GM12878 (cell line): ENCODE data around the gene LITAF. TPM values are rescaled to one million over a fixed set of nuclear protein-coding genes. Genes with fewer than 3 reads are reported as not detected.

Experiments
- ATAC-seq: fragments of 200-7000 bp; cut with Tn5 transposase; 3 replicates; pipeline ENCODE4 v1.9.1; 2020; ENCODE audit warnings: mild to moderate bottlenecking, moderate library complexity
- BruUV-seq: library from RNA; stranded (reverse); fragments of 400-500 nt; replicated peaks from 2 replicates; lab custom pipeline; 2021; lab: Mats Ljungman, UMichigan
- CTCF ChIA-PET: fragments of 300-600 bp; sonication (Branson Sonifier 250); formaldehyde crosslinking; extraction: SDS; loops from one replicate; lab custom pipeline; 2021; ENCODE audit warnings: inconsistent platforms; lab: Yijun Ruan, JAX
- POLR2A ChIA-PET: fragments of 350-600 bp; formaldehyde crosslinking; extraction: SDS; loops from one replicate; lab custom pipeline; 2021; ENCODE audit warnings: inconsistent platforms; lab: Charles Lee
- RAD21 ChIA-PET: fragments of 300-600 bp; sonication (Branson Sonifier 250); formaldehyde crosslinking; loops from one replicate; lab custom pipeline; 2023; ENCODE audit warnings: antibody characterized with exemption; ENCODE audit not compliant: unreplicated experiment; lab: Charles Lee
- SMC1A ChIA-PET: fragments of 300-600 bp; sonication (Branson Sonifier 250); formaldehyde crosslinking; loops from one replicate; lab custom pipeline; 2023; ENCODE audit not compliant: unreplicated experiment, uncharacterized antibody; lab: Charles Lee
- DNase-seq: peaks from one replicate; pipeline ENCODE4 v3.0.0-alpha.2; 2011; ENCODE audit warnings: low read depth, low spot score
- FAIRE-seq: peaks from 3 replicates; lab custom pipeline; 2011; peaks lifted over from hg19 to GRCh38; lab: Jason Lieb, UNC
- H2AFZ ChIP-seq: 2 replicates; pipeline ENCODE4 v1.6.0; 2011; ENCODE audit warnings: low read depth, low read length, control low read depth; ENCODE audit not compliant: control insufficient read depth
- H3K27ac ChIP-seq: 2 replicates; pipeline ENCODE4 v1.5.1; 2011; ENCODE audit warnings: control low read depth; ENCODE audit not compliant: control insufficient read depth, insufficient read depth
- H3K27me3 ChIP-seq, 2 experiments: replicated peaks in 1 of 2; 2 replicates each; pipeline versions ENCODE4 v1.6.0 to v1.6.1; 2011; ENCODE audit warnings: low read length in 1 of 2; ENCODE audit not compliant: control insufficient read depth in 2 of 2, insufficient read depth in 2 of 2
- H3K36me3 ChIP-seq, 2 experiments: 2 replicates each; pipeline ENCODE4 v1.5.1; 2011; ENCODE audit warnings: low read length in 1 of 2; ENCODE audit not compliant: control insufficient read depth in 2 of 2, insufficient read depth in 2 of 2
- H3K4me1 ChIP-seq: 2 replicates; pipeline ENCODE4 v1.6.1; 2011; ENCODE audit warnings: mild to moderate bottlenecking, low read length, moderate library complexity, mixed read lengths; ENCODE audit not compliant: control insufficient read depth, insufficient read depth
- H3K4me2 ChIP-seq: 2 replicates; pipeline ENCODE4 v1.6.0; 2011; ENCODE audit warnings: control low read depth; ENCODE audit not compliant: control insufficient read depth, insufficient read depth
- H3K4me3 ChIP-seq: fragments of 200-600 bp; sonication (generic); 2 replicates; pipeline ENCODE4 v1.5.1; 2016
- H3K79me2 ChIP-seq: 2 replicates; pipeline ENCODE4 v1.6.0; 2011; ENCODE audit warnings: low read length; ENCODE audit not compliant: control insufficient read depth, insufficient read depth
- H3K9ac ChIP-seq: 2 replicates; pipeline ENCODE4 v1.8.0; 2011; ENCODE audit warnings: low read length, control low read depth, mixed read lengths; ENCODE audit not compliant: control insufficient read depth, insufficient read depth
- H3K9me3 ChIP-seq: replicated peaks from 3 replicates; pipeline ENCODE4 v1.5.1; 2011; ENCODE audit warnings: mild to moderate bottlenecking, low read length; ENCODE audit not compliant: control insufficient read depth, insufficient read depth
- H4K20me1 ChIP-seq: 2 replicates; pipeline ENCODE4 v1.6.0; 2011; ENCODE audit not compliant: control insufficient read depth, insufficient read depth
- BCLAF1 ChIP-seq: fragments of 450-650 bp; IDR thresholded peaks from 2 replicates; pipeline ENCODE4 v1.6.1; 2017; ENCODE audit warnings: antibody characterized with exemption, mild to moderate bottlenecking, moderate library complexity
- CHD4 ChIP-seq: fragments of 200-600 bp; sonication (generic); IDR thresholded peaks from 2 replicates; pipeline ENCODE4 v1.6.1; 2016; ENCODE audit warnings: mild to moderate bottlenecking
- EGR1 ChIP-seq, 2 experiments: IDR thresholded peaks; 1 replicate in 1 of 2; 2 replicates in 1 of 2; pipeline ENCODE4 v1.6.1; 2011 to 2012; ENCODE audit warnings: low read depth in 2 of 2, low read length in 2 of 2, borderline replicate concordance in 1 of 2, mild to moderate bottlenecking in 1 of 2, moderate library complexity in 1 of 2
- HDAC2 ChIP-seq: fragments of 200-600 bp; sonication (generic); IDR thresholded peaks from 2 replicates; pipeline ENCODE4 v1.6.1; 2017
- KLF5 ChIP-seq: fragments of 450-650 bp; IDR thresholded peaks from 2 replicates; pipeline ENCODE4 v1.6.1; 2014; ENCODE audit warnings: mild to moderate bottlenecking; ENCODE audit not compliant: partially characterized antibody
- LARP7 ChIP-seq: fragments of 450-650 bp; IDR thresholded peaks from 2 replicates; pipeline ENCODE4 v1.6.1; 2017; ENCODE audit warnings: mild to moderate bottlenecking
- MYC ChIP-seq: IDR thresholded peaks from 2 replicates; pipeline ENCODE4 v1.6.1; 2011; ENCODE audit warnings: mild to moderate bottlenecking, low read length, moderate library complexity, inconsistent platforms; ENCODE audit not compliant: insufficient read depth, insufficient replicate concordance, insufficient read length, severe bottlenecking
- RB1 ChIP-seq: fragments of 450-650 bp; formaldehyde crosslinking; IDR thresholded peaks from 2 replicates; pipeline ENCODE4 v1.6.1; 2017; ENCODE audit warnings: mild to moderate bottlenecking, borderline replicate concordance
- SMAD1 ChIP-seq: fragments of 450-650 bp; IDR thresholded peaks from 2 replicates; pipeline ENCODE4 v1.6.1; 2018; ENCODE audit warnings: mild to moderate bottlenecking, low read depth; ENCODE audit not compliant: partially characterized antibody
- ZNF217 ChIP-seq: fragments of 450-650 bp; IDR thresholded peaks from 2 replicates; pipeline ENCODE4 v1.6.1; 2017; ENCODE audit warnings: antibody characterized with exemption, mild to moderate bottlenecking
- ZNF687 ChIP-seq: fragments of 450-650 bp; IDR thresholded peaks from 2 replicates; pipeline ENCODE4 v1.6.1; 2017; ENCODE audit warnings: mild to moderate bottlenecking, moderate library complexity
- WGBS: methylation state at CpG from one replicate; pipeline ENCODE4 v1.1.6; 2016; ENCODE audit warnings: low lambda C conversion rate; ENCODE audit not compliant: insufficient replicate concordance, insufficient coverage; ENCODE audit errors: missing lambda C conversion rate; 5-methylcytosine and 5-hydroxymethylcytosine counted together
- in situ Hi-C: fragments of 300-500 bp; cut with MboI; formaldehyde crosslinking; loops from 9 replicates; pipeline ENCODE4 v1.14.3; 2018; ENCODE audit warnings: mixed read lengths
- intact Hi-C: fragments of 100-400 bp; cut with micrococcal nuclease; formaldehyde crosslinking; loops from one replicate; pipeline ENCODE4 v1.14.2; 2022; ENCODE audit not compliant: unreplicated experiment
- polyA plus RNA-seq, 11 experiments: library from polyadenylated mRNA; depleted of rRNA in 4 of 11; unstranded in 6 of 11; stranded (reverse) in 5 of 11; fragments of >200 nt; fragmentation: Nextera tagmentation in 4 of 11; fragmentation: Illumina TruSeq in 1 of 11; extraction: Ambion mirVana in 4 of 11; extraction: Trizol in 1 of 11; gene quantifications; 1 replicate in 1 of 11; 2 replicates in 10 of 11; pipeline versions ENCODE4 v1.2.1 to v1.2.3, GENCODE V29; 2011 to 2016; ENCODE audit warnings: inconsistent platforms in 2 of 11, missing spikeins in 2 of 11, low read depth in 1 of 11
- total RNA-seq, 4 experiments: library from RNA; depleted of rRNA in 3 of 4; stranded (reverse); fragments of >200 nt in 3 of 4; fragmentation: Illumina TruSeq in 1 of 4; extraction: Trizol in 1 of 4; gene quantifications; 2 replicates each; pipeline versions ENCODE4 v1.2.1 to v1.2.3, GENCODE V29; 2013 to 2021

The LITAF gene
- total and polyA plus RNA-seq, 10 of the 15 experiments (the other 5 are each of a cell fraction or from before 2014, with no cell fraction given) = 99.2 to 211 (median 147) TPM

GRCh38 chr16:11601425-11601824 lies 14.7 kb upstream of the LITAF start:
- H3K9ac ChIP-seq = no peak overlapping the region
- no peak overlapping the region for H3K27ac ChIP-seq
- TF ChIP-seq ZNF217 = no peak
- no peak for TF ChIP-seq EGR1 (IDR thresholded peaks at IDR 0.05; ENCODE audit: borderline replicate concordance in 1 of 2, low read depth in 2 of 2, low read length in 2 of 2)
- TF ChIP-seq CHD4 = no peak
- no peak for TF ChIP-seq MYC
- TF ChIP-seq HDAC2 = no peak
- no peak for TF ChIP-seq BCLAF1
- TF ChIP-seq RB1 = no peak
- no peak for TF ChIP-seq SMAD1
- no peak for TF ChIP-seq ZNF687
- TF ChIP-seq KLF5 = no peak
- TF ChIP-seq LARP7 = no peak
- FAIRE-seq (no peak), DNase-seq (no peak), ATAC-seq (no peak)
- no peaks in the 10 kb centered on the region for H3K79me2 ChIP-seq
- intact Hi-C loops = no loop called here
- no peaks in the 10 kb centered on the region for H4K20me1 ChIP-seq
- CTCF ChIA-PET = interaction anchor here (0.6 to 1.2 kb wide), 2 partner anchors 11 to 194 kb away, joined by 3 to 5 read pairs; no protein-coding TSS in a partner anchor
- in situ Hi-C loops = no loop called here
- no peak overlapping the region for H3K4me3 ChIP-seq
- H3K9me3 ChIP-seq = no peaks in the 10 kb centered on the region
- no peak overlapping the region for H3K4me2 ChIP-seq
- POLR2A ChIA-PET = no interaction called here
- H3K36me3 ChIP-seq = no peaks in the 10 kb centered on the region
- RAD21 ChIA-PET = no interaction called here
- H2AFZ ChIP-seq = no peak overlapping the region
- SMC1A ChIA-PET = interaction anchor here (1.4 to 1.5 kb wide), 2 partner anchors 21 to 135 kb away, joined by 3 to 4 read pairs; no protein-coding TSS in a partner anchor
- H3K4me1 ChIP-seq = no peaks in the 10 kb centered on the region
- 54% methylated on average over 8 of the region's 8 CpGs for WGBS
- H3K27me3 ChIP-seq = no peaks in the 10 kb centered on the region
- no TSS peak for BruUV-seq
